ENCODE measurements around the gene RRM1.
"Not testable (repeated sequence)": the region's sequence is repeated elsewhere in the genome, so short reads cannot be mapped to it uniquely, and the experiment has no call there.

RRM1 gene

DNA sequence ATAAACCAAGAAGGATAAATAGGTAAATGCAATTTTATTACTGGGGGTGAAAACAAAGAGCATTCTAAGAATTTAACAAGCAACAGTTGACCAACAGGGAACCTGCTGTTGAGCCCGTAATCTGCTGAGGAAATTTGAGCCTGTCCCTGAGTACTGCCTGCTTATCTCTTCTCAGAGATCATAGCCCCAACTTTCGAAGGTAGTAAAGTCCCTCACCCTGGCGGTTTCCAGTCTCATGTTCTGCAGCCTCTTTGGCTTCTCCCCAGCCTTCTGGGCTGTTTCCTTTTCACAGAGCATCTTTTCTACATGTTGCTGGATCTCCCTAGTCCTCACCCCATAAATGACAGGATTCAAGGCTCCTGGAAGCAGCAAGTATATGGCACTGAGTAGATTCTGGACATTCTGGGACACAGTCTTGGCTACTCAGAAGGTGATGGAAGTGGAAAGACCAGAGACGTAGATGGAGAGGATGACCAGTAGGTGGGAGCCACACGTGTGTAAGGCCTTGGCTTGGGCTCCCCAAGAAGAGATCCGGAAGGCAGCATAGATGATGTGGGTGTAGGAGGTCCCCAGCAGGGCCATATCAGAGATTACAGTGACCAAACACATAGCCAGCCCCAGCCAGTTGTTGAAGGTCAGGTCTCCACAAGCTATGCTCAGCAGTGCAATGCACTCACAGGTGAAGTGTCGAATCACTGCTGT, 51.6 kb downstream of the RRM1 start:
- no peak for DNase-seq

DNA sequence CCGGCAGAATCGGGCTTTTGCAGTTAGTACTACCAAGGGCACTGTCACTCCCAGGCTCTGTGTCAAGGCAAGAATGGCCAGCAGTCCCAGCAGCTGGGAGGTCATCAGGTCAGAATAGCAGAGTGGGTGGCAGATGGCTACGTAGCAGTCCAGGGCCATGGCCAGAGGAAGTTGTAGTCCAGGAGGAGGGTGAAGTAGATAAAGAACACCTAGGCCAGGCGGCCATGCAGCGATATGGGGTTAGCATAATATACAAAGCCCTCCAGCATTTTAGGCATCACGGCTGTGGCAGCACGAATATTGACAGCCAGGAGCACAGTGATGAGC, 52.1 kb downstream of the RRM1 start:
- no peak for DNase-seq

DNA sequence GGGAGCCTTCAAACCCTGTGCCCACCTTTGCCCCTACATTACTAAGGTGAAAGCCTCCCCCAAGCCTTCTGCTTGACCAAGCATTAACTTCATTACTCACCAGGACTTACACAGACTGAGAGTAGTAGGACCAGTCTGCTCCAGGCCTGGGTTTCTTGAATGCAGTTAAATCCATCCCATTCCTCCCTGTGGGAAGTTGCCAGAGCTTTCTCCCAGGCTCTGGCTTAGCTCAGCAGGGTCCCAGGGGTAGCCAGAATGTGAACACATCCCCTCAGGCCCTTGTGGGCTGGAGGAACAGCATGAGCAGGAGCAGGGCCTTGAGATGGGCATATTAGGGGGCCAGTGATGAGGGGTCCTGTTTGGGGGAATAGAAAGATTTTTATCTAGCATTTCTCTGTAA, 59.9 kb downstream of the RRM1 start:
- no peak for DNase-seq

DNA sequence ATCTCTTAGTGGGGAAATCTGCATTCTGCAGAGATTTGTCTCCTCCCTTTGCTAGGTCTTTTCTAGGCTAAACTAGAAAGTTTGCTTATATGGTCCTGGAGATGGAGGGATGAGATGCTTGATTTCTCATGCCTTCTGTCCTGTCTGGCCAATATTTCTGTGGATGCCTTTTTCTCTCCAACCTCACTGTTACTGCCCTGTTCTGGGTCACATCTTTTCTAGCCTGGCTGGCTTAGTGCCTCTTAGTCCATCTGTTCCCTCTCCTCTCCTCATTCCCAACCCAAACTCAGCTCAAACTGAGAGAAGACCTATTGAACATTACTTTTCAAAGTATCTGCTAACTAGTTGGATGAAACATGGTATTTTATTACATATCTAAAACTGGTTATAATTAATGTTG, 62.0 kb downstream of the RRM1 start:
- DNase-seq, result no peak

DNA sequence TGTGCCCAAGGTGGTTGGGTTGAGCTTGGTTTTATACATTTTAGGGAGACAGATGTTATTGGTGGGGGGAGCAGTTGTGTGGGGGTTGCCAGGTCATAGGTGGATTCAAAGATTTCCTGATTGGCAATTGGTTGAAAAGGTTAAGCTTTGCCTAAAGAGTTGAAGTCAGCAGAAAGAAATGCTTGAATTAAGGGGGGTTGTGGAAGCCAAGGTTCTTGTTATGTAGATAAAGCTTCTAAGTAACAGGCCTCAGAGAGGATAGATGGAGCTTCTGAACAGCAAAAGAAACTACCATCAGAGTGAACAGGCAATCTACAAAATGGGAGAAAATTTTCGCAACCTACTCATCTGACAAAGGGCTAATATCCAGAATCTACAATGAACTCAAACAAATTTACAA, 64.2 kb downstream of the RRM1 start:
- not testable (repeated sequence) for DNase-seq

DNA sequence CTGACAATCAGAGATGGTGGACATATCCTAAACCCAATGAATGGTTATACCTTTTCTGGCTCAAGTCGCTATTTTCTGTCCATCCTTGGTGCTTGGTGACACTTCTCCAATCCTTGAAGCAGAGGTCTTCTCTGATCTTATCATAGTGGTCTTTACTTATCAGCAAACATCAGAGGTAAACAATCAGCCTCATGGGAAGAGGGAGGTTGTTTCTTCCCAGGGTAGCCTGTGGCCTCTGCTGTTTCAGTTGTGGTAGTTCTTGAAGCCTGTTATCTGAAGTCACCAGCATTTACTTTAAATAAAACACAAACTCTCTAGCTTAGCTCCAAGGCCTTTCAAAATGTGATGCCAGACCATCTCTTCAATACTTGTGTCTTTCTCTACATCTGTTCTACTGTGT, 66.7 kb downstream of the RRM1 start:
- DNase-seq, result no peak

DNA sequence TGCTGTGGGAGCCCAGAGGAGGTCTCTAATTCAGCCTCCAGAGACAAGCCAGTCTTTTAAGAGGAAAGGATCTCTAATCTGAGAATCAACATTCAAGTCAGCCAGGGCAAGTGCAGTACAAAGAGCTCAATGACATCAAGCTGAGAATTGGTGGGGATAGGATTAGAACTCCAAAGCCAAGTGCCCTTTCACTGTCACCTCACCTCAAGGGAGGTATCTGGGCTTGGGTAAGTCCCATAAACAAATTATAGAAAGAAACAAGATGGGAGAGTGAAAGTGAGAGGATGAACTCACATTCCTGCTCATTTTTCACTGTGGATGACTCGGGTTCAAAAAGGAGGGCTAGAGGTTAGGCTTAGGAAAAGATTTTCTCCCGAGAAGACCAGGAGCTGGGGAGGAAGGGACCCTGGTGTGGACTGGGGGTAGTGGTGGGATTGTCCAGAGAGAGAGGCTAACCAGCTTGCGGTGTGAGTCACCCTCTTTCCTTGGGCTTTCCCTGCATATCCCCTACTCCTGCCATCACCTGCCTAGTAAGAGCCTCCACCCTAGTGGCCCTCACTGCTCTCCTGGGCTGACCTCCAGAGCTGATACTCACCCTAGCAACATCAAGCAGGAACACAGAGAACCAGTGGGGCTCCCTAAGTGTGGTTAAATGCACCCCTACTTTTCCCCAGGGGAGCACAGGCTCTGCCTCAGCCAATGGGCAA, 70.4 kb downstream of the RRM1 start:
- DNase-seq, result no peak

DNA sequence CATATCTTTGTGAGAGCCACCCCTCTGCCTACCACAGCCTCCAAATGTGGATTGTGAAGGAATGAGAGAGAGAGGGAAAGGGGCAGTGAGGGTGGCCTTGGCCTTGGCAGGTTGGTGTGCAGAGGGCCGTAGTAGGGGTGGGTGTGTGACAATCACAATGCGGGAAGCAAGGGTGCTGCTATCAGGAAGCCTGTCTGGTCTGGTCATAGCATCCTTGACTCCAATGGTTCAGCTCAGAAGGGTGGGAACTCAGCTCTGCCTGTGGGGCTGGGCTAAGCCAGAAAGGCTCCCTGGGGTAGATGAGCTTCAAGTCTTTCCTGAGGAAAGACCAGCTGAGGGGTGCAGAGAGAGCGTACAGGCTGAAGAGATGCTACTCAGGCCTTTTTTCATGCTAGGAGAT, 72.7 kb downstream of the RRM1 start:
- no peak for DNase-seq

DNA sequence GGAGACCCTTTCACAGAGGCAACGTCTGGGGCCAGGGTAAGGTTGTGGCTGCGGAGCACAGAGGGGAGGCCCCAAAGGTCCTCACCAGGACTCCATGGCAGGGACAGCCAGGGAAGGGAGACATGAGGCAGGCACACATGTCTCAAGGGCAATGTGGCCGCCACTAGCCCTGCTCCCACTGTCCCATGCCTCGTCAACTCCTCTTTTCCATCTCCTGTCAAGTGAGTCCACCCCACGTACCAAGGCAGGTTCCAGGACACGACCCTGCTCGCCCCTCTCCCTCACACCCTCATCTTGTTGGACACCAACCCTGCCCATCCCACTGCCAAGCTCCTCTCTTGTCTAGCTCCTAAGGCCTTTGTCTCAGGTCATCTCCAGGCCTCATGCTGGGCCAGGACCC, 73.2 kb downstream of the RRM1 start:
- DNase-seq, result no peak

DNA sequence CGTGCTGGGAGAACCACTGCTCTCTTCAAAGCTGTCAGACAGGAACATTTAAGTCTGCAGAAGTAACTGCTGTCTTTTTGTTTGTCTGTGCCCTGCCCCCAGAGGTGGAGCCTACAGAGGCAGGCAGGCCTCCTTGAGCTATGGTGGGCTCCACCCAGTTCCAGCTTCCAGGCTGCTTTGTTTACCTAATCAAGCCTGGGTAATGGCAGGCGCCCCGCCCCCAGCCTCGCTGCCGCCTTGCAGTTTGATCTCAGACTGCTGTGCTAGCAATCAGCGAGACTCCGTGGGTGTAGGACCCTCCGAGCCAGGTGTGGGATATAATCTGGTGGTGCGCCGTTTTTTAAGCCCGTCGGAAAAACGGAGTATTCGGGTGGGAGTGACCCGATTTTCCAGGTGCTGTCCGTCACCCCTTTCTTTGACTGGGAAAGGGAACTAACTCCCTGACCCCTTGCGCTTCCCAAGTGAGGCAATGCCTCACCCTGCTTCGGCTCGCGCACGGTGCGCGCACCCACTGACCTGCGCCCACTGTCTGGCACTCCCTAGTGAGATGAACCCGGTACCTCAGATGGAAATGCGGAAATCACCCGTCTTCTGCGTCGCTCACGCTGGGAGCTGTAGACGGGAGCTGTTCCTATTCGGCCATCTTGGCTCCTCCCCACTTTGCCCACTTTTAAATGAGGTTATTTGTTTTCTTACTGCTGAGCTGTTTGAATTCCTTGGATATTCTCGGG, 81.2 kb downstream of the RRM1 start:
- not testable (repeated sequence) for DNase-seq

DNA sequence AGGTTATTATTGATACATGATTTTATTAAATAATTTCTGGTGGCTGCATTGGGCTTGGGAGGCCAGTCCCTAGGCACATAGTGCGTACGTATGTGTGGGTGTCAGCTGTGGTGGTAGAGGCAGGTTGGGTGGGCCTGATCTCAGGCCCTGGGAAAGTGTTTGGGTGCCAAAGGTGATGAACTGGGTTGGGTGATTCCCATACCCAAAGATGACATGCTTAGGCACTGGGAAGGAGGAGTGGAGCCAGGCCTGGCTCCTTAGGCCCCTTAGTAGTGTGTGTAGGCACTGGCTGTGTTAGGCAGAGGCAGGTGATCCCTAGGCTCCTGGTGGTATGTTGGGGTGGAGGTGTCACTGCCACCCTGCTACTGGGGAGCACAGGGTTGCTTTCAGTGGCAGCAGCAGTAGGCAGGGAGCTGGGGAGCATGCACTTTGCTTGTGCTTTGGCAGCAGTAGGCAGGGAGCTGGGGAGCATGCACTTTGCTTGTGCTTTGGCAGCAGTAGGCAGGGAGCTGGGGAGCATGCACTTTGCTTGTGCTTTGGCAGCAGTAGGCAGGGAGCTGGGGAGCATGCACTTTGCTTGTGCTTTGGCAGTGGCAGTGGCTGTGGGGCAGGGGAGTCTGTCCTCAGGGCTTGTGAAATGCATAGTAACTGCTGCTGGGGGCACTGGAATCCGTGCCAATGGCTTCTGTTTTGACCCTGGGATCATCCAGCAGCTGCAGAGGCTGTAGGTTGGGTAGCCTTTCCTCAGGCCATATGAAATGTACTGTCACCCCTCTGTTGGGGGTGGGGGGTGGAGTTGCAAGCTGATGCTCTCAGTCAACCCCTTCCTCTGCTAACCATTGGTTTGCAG, 84.4 kb downstream of the RRM1 start:
- DNase-seq, result no peak

DNA sequence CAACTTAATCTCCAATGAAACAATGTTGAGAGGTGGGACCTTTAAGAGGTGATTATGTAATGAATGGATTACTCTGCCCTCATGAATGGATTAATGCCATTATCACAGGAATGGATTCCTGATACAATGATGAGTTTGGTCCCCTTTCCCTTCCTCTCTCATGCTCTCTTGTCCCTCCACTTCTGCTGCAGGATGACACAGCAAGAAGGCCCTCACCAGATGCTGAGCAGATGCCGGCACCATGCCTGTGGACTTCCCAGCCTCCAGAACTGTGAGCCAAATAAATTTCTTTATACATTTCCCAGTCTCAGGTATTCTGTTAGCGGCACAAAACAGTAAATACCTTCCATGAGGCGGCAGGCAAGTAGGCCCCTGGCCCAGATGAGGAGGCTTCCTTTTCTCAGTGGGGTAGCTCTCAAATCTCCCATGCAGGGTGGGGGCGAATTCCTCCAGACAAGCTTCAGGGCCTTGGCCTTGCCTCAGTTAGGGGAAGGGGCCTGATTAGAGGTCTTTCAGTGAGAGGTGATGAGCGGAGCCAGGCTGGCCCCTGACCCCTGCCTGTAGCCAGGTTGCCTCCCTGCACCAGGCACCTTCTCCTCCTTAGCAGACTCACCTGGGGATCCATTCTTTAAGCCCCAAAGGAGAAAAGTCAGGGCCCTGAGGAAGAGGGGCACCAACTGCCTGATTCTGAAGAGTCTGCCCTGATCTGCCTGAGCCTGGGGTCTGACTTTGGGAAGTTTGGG, 86.0 kb downstream of the RRM1 start:
- DNase-seq, result no peak

DNA sequence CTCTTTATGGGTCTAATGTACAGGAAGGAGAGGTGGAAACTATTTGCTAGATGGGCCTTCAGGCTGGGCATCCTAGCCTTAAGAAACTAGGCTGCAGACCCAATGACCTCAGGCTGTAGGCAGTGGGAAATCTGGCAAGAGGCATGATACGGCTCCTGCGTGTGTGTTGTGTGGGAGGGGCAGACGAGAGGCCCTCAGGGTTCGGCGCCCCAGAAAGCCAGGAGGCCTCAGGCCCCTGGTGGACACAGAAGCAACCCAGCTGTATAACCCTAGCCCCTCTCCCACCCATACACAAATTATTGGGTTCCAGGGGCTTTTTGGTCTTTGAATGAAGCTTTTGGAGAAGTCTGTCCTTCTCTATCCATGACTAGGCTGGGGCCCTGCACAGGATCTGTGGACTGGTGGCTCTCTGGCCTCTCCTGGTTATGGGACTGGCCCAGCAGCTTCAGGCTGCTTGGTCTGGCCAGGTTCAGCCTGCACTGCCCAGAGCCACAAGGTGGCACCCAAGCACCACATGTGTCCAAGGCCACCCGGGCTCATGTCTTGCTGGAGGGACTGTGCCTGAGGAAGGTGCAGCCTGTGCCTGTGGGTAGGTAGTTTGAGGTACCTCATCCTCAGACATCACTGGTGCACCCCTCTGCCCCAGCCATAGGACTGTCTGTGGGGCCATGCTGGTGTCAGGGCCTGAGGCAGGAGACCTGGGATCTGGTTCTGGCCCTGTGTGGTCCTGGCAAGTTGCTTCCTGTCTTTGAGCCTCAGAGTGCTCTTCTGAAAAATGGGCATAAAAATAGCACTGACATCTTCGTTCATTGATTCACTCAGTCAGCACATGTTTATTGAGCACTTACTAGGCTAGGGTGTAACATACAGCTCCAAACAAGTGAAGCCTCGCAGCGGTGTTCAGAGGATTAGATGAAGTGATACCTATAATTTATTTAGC, 87.5 kb downstream of the RRM1 start:
- DNase-seq, result no peak

DNA sequence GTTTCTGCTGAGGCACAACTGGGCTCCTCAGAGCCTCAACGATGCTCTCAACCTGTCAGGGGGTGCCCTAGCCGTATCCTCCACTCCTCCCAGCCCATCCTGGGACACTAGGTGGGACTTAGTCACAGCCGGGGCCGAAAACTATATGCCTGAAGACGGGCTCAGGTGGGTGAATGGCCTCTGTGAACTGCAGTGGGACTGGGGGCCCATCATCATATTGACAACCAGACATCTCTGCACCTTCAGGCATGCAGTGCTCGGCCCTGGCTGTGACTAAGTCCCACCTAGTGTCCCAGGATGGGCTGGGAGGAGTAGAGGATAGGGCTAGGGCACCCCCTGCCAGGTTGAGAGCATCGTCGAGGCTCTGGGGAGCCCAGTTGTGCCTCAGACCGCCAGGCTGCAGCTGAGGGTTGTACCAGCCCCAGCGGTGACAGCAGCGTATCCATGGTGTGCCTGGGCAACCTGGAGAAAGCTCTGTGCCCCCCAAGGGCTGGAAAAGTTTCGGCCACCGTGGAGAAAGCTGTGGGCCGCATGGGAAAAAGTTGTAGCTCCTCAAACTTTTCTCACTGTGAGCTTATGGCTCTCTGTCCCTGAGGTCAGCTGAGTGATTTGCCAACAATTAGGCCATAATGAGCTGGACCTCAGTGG, 88.9 kb downstream of the RRM1 start:
- DNase-seq, result no peak

DNA sequence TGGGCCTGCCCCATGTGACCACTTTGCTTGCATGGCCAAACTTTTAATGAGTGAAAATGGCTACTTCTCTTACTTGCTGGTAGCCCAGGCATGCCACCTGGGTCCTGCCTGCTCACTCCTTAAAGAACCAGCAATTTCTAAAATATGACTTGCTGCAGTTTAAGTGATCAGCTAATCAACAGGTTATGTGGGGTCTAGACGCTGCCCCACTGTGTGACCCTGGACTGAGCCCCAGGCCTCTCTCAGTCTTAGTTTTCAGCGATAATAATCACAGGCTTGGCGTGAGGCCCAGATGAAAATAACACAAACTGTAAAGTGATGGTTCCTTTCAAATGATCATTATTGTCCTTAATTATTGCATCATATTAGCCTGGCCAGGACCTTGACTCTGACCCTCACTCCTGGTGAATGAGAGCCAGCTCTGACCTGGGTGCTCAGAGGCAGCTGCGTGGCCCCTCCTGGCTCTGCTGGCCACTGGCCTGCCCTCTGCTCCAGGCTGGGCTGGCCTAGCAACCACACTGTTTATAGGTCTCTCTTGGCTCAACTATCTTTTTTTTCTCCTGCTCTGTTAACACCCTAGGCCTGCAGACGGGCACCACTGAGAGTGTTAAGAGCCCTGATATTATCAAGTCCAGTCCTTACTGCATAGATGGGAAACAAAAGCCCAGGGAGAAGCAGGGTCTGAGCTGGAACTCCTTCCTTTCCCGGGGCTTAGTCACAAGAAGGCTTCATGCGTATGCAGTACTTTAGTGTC, 89.7 kb downstream of the RRM1 start:
- DNase-seq, result no peak

DNA sequence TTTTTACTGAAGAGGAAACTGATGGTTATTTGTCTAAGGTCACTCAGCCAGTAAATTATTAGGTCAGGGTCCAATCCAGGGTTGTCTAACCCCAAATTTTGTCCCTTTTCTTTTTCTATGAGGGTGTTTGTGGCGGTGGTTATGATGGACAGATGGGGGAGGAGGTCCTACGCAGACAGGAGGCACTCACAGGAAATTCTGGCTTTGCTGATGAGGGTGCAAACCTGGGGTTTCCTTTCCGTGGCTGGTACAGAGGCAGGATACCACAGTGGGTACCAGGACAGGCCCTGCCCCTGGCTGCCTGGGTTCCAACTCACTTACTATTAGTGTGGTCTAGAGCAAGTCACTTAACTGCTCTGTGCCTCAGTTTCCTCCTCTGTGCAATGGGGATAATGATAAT, 91.0 kb downstream of the RRM1 start:
- DNase-seq, result no peak

DNA sequence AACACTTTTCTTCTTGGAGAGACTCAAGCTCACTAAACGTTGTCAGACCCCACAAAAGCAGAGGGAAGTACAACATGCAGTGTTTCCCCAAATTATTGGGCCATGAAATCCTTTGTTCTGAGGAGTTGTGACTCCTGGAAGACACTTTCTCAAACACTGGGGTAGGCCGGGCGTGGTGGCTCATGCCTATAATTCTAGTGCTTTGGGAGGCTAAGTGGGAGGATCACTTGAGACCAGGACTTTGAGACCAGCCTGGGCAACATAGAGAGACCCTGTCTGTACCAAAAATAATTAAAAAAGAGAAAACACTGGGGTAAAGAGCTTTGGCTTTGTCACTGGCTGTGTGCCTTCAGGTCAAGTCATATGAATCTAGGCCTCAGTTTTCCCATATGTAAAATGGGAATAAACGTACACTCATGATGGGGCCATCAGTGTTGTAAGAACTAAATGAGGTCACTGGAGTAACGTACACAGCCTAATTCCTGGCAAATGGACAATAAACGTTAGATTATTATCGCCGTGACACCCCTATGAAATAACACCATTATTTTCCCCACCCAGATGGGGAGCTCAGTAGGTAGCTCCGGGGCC, 92.0 kb downstream of the RRM1 start:
- DNase-seq, result no peak

DNA sequence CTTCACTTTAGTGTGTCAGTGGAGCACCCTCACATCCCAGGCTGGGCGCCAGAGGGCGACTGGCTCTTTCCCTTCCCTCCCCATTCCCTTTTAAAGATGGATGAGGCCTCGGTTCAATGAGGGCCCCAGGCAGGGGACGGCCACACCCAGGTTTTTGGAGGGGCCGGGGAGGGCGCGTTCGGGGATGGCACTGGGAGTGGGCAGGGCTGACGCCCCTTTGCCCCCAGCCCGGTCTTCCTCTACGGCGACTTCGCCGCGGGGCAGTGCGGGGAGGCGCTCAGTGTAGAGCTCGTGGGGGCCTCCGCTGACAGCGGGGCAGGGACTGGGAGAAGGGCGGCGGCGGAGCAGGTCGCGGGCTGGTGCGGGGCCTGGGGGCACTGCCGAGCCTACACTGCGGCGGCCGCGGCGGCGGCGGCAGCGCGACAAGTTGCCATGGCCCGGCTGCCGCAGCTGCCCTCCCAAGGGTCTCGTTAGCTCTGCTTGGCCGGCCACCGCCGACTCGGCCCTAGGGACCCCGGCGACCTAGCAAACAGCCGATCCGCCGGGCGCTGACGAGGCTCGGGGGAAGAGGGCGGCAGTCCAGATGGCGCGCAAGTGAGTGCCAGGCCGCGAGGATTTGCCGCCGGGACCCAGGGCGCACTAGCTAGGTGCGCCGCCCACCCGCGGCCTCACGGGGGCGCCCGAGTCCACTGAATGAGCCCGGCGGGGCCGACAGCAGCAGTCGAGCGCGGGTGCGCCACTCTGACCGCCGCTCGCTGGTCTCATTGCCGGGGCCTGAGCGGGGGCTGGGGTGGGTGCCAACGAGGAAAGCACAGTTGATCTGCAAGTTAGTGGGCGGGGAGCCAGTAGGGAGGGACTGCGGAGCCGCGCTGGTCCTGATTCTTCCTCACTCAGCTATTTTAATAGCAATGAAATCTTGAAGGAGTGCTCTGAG, 92.7 kb downstream of the RRM1 start:
- peak; percentile 4 for DNase-seq
